ENCODE data around the gene RPL36AL.
"Not testable (repeated sequence)": the region's sequence is repeated elsewhere in the genome, so short reads cannot be mapped to it uniquely, and the experiment has no call there.

Gene RPL36AL

GRCh38 chr14:49623941-49624839 lies 3.8 kb upstream of the RPL36AL start:
- DNase-seq (ENCODE audit: low read depth): no peak
- no peak for TF ChIP-seq CTCF (IDR thresholded peaks at IDR 0.05; ENCODE audit: low read depth, low read length, missing control alignments)
- peak overlapping the region; percentile 100 for H3K4me3 ChIP-seq (ENCODE audit: low read depth, low read length)

GRCh38 chr14:49623387-49623786 lies 3.0 kb upstream of the RPL36AL start:
- H3K4me3 ChIP-seq (ENCODE audit: low read depth, low read length): peak overlapping the region; percentile 100
- DNase-seq (ENCODE audit: low read depth): no peak
- no peak for TF ChIP-seq CTCF (IDR thresholded peaks at IDR 0.05; ENCODE audit: low read depth, low read length, missing control alignments)

GRCh38 chr14:49622022-49622607 lies 1.7 kb upstream of the RPL36AL start:
- H3K4me3 ChIP-seq (ENCODE audit: low read depth, low read length): peak overlapping the region; percentile 100
- TF ChIP-seq CTCF (IDR thresholded peaks at IDR 0.05; ENCODE audit: low read depth, low read length, missing control alignments): no peak
- DNase-seq (ENCODE audit: low read depth): no peak

GRCh38 chr14:49621114-49621881 lies 872 bp upstream of the RPL36AL start:
- H3K4me3 ChIP-seq (ENCODE audit: low read depth, low read length): peak overlapping the region; percentile 100
- DNase-seq (ENCODE audit: low read depth): no peak
- no peak for TF ChIP-seq CTCF (IDR thresholded peaks at IDR 0.05; ENCODE audit: low read depth, low read length, missing control alignments)

- TF ChIP-seq CTCF (IDR thresholded peaks at IDR 0.05; ENCODE audit: low read depth, low read length, missing control alignments): no peak
- peak overlapping the region; percentile 100 for H3K4me3 ChIP-seq (ENCODE audit: low read depth, low read length)
- DNase-seq (ENCODE audit: low read depth): no peak
Observed at GRCh38 chr14:49619730-49620129, 696 bp downstream of the RPL36AL start.

GRCh38 chr14:49619273-49619672 lies 1.2 kb downstream of the RPL36AL start:
- DNase-seq (ENCODE audit: low read depth): not testable (repeated sequence)

More at GRCh38 chr14:49619273-49619672, 1.2 kb downstream of the RPL36AL start:
- H3K4me3 ChIP-seq (ENCODE audit: low read depth, low read length): peak overlapping the region; percentile 100

Data from GM12864 (cell line).